K562 (cell line): ENCODE results near the gene SYNE2. TPM values are rescaled to one million over a fixed set of nuclear protein-coding genes. Genes with fewer than 3 reads are reported as not detected.

Source experiments
- ATAC-seq: fragments of 200-7000 bp; cut with Tn5 transposase; 3 replicates; pipeline ENCODE4 v1.9.1; 2020; ENCODE audit warnings: moderate library complexity
- BruUV-seq: library from RNA; stranded (reverse); fragments of 400-500 nt; replicated peaks from 2 replicates; lab custom pipeline; 2021; lab: Mats Ljungman, UMichigan
- CTCF ChIA-PET: fragments of 300-600 bp; formaldehyde crosslinking; extraction: SDS; loops from one replicate; lab custom pipeline; 2021; ENCODE audit warnings: low intra/inter-chr PET ratio; lab: Yijun Ruan, JAX
- POLR2A ChIA-PET: fragments of 300-600, 350-650 bp; sonication (Branson Sonifier 250); formaldehyde crosslinking; extraction: SDS; loops from one replicate; lab custom pipeline; 2021; ENCODE audit warnings: antibody characterized with exemption, inconsistent platforms; lab: Yijun Ruan, JAX
- DNase-seq, 4 experiments: peaks; one replicate each; pipeline versions ENCODE4 v3.0.0 to v3.0.0-alpha.2; 2011 to 2018; ENCODE audit warnings: low spot score in 3 of 4, mixed read lengths in 3 of 4; ENCODE audit errors: extremely low read depth in 1 of 4
- FAIRE-seq: peaks from 2 replicates; lab custom pipeline; 2011; peaks lifted over from hg19 to GRCh38; lab: Jason Lieb, UNC
- H2AFZ ChIP-seq: 2 replicates; pipeline ENCODE4 v1.6.0; 2011; ENCODE audit warnings: low read depth, low read length, control low read depth, inconsistent platforms
- H3K27ac ChIP-seq: fragments of 200-600 bp; 3 replicates; pipeline ENCODE4 v1.8.0; 2011; ENCODE audit warnings: low read depth, mild to moderate bottlenecking, control low read depth, inconsistent platforms, low read length, moderate library complexity, mixed read lengths; ENCODE audit errors: extremely low read depth
- H3K27me3 ChIP-seq, 2 experiments: fragments of 300-600 bp in 1 of 2; 2 replicates in 1 of 2; 3 replicates in 1 of 2; pipeline versions ENCODE4 v1.6.0 to v1.8.0; 2011; ENCODE audit warnings: inconsistent platforms in 2 of 2, low read length in 2 of 2, mild to moderate bottlenecking in 1 of 2, mixed read lengths in 1 of 2, moderate library complexity in 1 of 2; ENCODE audit not compliant: control insufficient read depth in 2 of 2, insufficient read depth in 2 of 2
- H3K36me3 ChIP-seq: fragments of 300-600 bp; 3 replicates; pipeline ENCODE4 v1.8.0; 2011; ENCODE audit warnings: mild to moderate bottlenecking, low read length, inconsistent platforms; ENCODE audit not compliant: control insufficient read depth, insufficient read depth
- H3K4me1 ChIP-seq, 2 experiments: fragments of 200-600 bp in 1 of 2; replicated peaks in 1 of 2; 2 replicates in 1 of 2; 3 replicates in 1 of 2; pipeline versions ENCODE4 v1.5.1 to v1.8.0; 2011; ENCODE audit warnings: inconsistent platforms in 2 of 2, low read length in 2 of 2, mild to moderate bottlenecking in 1 of 2, mixed read lengths in 1 of 2, moderate library complexity in 1 of 2; ENCODE audit not compliant: control insufficient read depth in 2 of 2, insufficient read depth in 2 of 2
- H3K4me2 ChIP-seq: 2 replicates; pipeline ENCODE4 v1.6.1; 2011; ENCODE audit warnings: low read length, control low read depth, inconsistent platforms, mixed read lengths; ENCODE audit not compliant: insufficient read depth
- H3K4me3 ChIP-seq: fragments of 200-600 bp; sonication (generic), shearing (Covaris generic); 2 replicates; pipeline ENCODE4 v1.5.1; 2016; ENCODE audit warnings: control low read depth, inconsistent platforms
- H3K79me2 ChIP-seq: fragments of 200-600 bp; 3 replicates; pipeline ENCODE4 v1.8.0; 2011; ENCODE audit warnings: low read length, inconsistent platforms; ENCODE audit not compliant: control insufficient read depth, insufficient read depth
- H3K9ac ChIP-seq, 2 experiments: 2 replicates each; pipeline versions ENCODE4 v1.6.0 to v1.6.1; 2011; ENCODE audit warnings: low read depth in 2 of 2, low read length in 2 of 2, control low read depth in 1 of 2, inconsistent platforms in 1 of 2, mild to moderate bottlenecking in 1 of 2, mixed read lengths in 1 of 2; ENCODE audit not compliant: insufficient read depth in 1 of 2
- H3K9me1 ChIP-seq: one replicate; pipeline ENCODE4 v1.6.0; 2011; ENCODE audit warnings: inconsistent platforms, mild to moderate bottlenecking, low read length, moderate library complexity; ENCODE audit not compliant: control insufficient read depth, insufficient read depth
- H3K9me3 ChIP-seq: replicated peaks from 2 replicates; pipeline ENCODE4 v1.5.1; 2011; ENCODE audit warnings: low read depth, low read length, inconsistent platforms; ENCODE audit not compliant: control insufficient read depth, insufficient read depth
- H4K20me1 ChIP-seq: replicated peaks from 2 replicates; pipeline ENCODE4 v1.6.1; 2011; ENCODE audit warnings: low read length, inconsistent platforms, mixed read lengths; ENCODE audit not compliant: control insufficient read depth, insufficient read depth
- CREB5 ChIP-seq: fragments of 250-450 bp; sonication (Bioruptor Pico); IDR thresholded peaks from 2 replicates; pipeline ENCODE4 v1.5.0; 2020; ENCODE audit warnings: mild to moderate bottlenecking
- EP400 ChIP-seq: fragments of 450-650 bp; IDR thresholded peaks from 2 replicates; pipeline ENCODE4 v1.6.1; 2017; ENCODE audit warnings: antibody characterized with exemption, mild to moderate bottlenecking, moderate library complexity
- POLR2AphosphoS5 ChIP-seq: IDR thresholded peaks from 2 replicates; pipeline ENCODE4 v1.6.1; 2011; ENCODE audit warnings: mild to moderate bottlenecking, low read depth, low read length, moderate library complexity; ENCODE audit not compliant: control insufficient read depth, insufficient read depth
- PTTG1 ChIP-seq: fragments of 450-650 bp; IDR thresholded peaks from 2 replicates; pipeline ENCODE4 v1.6.1; 2016; ENCODE audit warnings: low read depth, mild to moderate bottlenecking, missing genetic modification characterization, missing compliant biosample characterization
- SRF ChIP-seq, 2 experiments: fragments of 250-450, 450-650 bp in 1 of 2; sonication (Bioruptor Pico) in 1 of 2; sonication (generic) in 1 of 2; formaldehyde crosslinking; IDR thresholded peaks; 2 replicates each; pipeline versions ENCODE4 v1.5.0 to v1.5.1; 2020 to 2022; ENCODE audit warnings: mild to moderate bottlenecking in 1 of 2, missing genetic modification reagents in 1 of 2
- SRSF1 ChIP-seq: fragments of 200-400 bp; formaldehyde crosslinking; IDR thresholded peaks from 2 replicates; pipeline ENCODE4 v1.6.1; 2017; ENCODE audit warnings: mild to moderate bottlenecking, low read depth, low read length, moderate library complexity
- ZNF445 ChIP-seq: fragments of 250-450 bp; sonication (Bioruptor Pico); IDR thresholded peaks from 2 replicates; pipeline ENCODE4 v1.4.0; 2020; ENCODE audit warnings: low read depth, mild to moderate bottlenecking, moderate library complexity
- WGBS: fragments of 100-300 bp; shearing (Covaris generic); methylation state at CpG from one replicate; pipeline ENCODE4 v1.1.6; 2016; ENCODE audit warnings: low coverage, mixed read lengths; ENCODE audit not compliant: insufficient coverage; ENCODE audit errors: missing lambda C conversion rate; 5-methylcytosine and 5-hydroxymethylcytosine counted together
- in situ Hi-C: fragments of 300-500 bp; cut with MboI; formaldehyde crosslinking; loops from 4 replicates; pipeline ENCODE4 v1.15.0; 2018; ENCODE audit warnings: inconsistent platforms, mixed read lengths
- intact Hi-C: fragments of 100-400 bp; cut with micrococcal nuclease; formaldehyde crosslinking; loops from 2 replicates; pipeline ENCODE4 v1.14.2; 2022
- polyA plus RNA-seq, 8 experiments: library from polyadenylated mRNA; depleted of rRNA in 4 of 8; stranded (reverse) in 5 of 8; unstranded in 3 of 8; fragments of >200 nt; fragmentation: Nextera tagmentation in 2 of 8; fragmentation: Illumina TruSeq in 1 of 8; extraction: Ambion mirVana in 2 of 8; extraction: Trizol in 1 of 8; gene quantifications; 2 replicates each; pipeline versions ENCODE4 v1.2.1 to v1.2.3, GENCODE V29; 2011 to 2014; ENCODE audit warnings: inconsistent platforms in 1 of 8, missing spikeins in 1 of 8
- total RNA-seq, 7 experiments: library from RNA; depleted of rRNA in 6 of 7; stranded (reverse); fragments of >200 nt in 6 of 7; fragmentation: Illumina TruSeq in 2 of 7; extraction: Trizol in 2 of 7; gene quantifications; 2 replicates each; pipeline versions ENCODE4 v1.2.1 to v1.2.3, GENCODE V29; 2011 to 2021; ENCODE audit warnings: low replicate concordance in 1 of 7
- TF ChIP-seq, protein P1 (sequence below): fragments of 250-450 bp; sonication (Bioruptor Pico); IDR thresholded peaks from 2 replicates; pipeline ENCODE4 v1.4.0; 2020

SYNE2 gene
- total and polyA plus RNA-seq, 9 of the 15 experiments (the other 6 are each of a cell fraction or from before 2014, with no cell fraction given), result 0.06 to 0.53 (median 0.11) TPM

DNA sequence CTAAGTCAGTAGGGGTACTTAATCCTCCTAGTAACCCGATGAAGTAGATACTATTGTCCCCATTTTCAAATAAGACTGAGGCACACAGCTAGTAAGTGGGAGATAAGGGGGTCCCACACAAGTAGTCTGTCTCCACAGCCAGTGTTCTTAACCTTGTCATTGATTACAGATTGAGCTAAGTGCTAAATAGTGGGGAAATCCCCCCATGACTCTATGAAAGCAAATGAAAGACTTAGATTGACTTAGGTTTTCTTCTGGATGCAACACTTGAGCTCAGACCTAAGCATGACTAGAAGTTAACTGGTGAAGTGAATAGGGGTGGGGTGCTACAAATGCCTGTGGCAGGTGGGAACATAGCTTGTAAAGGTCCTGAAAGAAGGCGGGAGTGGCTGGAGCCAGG lies 73.8 kb downstream of the SYNE2 start:
- Histone ChIP-seq H3K4me1 (no peaks in the 10 kb centered on the region; a peak in 1 of 5 replicates), H3K9me3 (no peaks in the 10 kb centered on the region), H3K9ac (no peak overlapping the region), H3K79me2 (no peaks in the 10 kb centered on the region), H3K27me3 (no peaks in the 10 kb centered on the region), H3K27ac (no peak overlapping the region), H3K4me3 (no peak overlapping the region)
- intact Hi-C loops, result no loop called here
- ChIA-PET POLR2A (no interaction called here), CTCF (no interaction called here)
- TF ChIP-seq PTTG1 (tag) (no peak), EP400 (no peak), SRF (CRISPR knock-in tag; IDR thresholded peaks at IDR 0.05) (no peak), POLR2AphosphoS5 (no peak), SRSF1 (no peak), ZNF445 (CRISPR knock-in tag) (no peak), CREB5 (CRISPR knock-in tag) (no peak)
- TF ChIP-seq, protein P1, sequence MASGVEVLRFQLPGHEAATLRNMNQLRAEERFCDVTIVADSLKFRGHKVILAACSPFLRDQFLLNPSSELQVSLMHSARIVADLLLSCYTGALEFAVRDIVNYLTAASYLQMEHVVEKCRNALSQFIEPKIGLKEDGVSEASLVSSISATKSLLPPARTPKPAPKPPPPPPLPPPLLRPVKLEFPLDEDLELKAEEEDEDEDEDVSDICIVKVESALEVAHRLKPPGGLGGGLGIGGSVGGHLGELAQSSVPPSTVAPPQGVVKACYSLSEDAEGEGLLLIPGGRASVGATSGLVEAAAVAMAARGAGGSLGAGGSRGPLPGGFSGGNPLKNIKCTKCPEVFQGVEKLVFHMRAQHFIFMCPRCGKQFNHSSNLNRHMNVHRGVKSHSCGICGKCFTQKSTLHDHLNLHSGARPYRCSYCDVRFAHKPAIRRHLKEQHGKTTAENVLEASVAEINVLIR (CRISPR knock-in tag), result no peak
- TF ChIP-seq, all 486 proteins: peak for 0
- no peak for FAIRE-seq
- no peak for DNase-seq
- H4K20me1 ChIP-seq, result no peaks in the 10 kb centered on the region
- 0% methylated on average over 1 of the region's 2 CpGs for WGBS
- H3K4me2 ChIP-seq, result no peak overlapping the region
- H3K36me3 ChIP-seq, result no peaks in the 10 kb centered on the region
- in situ Hi-C loops, result no loop called here
- no peak overlapping the region for H2AFZ ChIP-seq
- no TSS peak for BruUV-seq
- H3K9me1 ChIP-seq, result no peaks in the 10 kb centered on the region
- no peak for ATAC-seq
